Nephron progenitor cell (in vitro differentiated cells): ENCODE data around the gene RBBP6.
A peak's percentile ranks its signal among the peaks of the same experiment; 100 is the strongest.

Source experiments
- DNase-seq: peaks from one replicate; pipeline ENCODE4 v3.0.0; 2021
- H3K27ac Mint-ChIP-seq: 2 replicates; pipeline ENCODE4 v1.8.0; 2021; ENCODE audit warnings: mild to moderate bottlenecking, moderate library complexity, mixed read lengths
- H3K27me3 Mint-ChIP-seq: 2 replicates; pipeline ENCODE4 v1.8.0; 2021; ENCODE audit warnings: mild to moderate bottlenecking, low read depth, mixed read lengths; ENCODE audit not compliant: poor library complexity
- H3K36me3 Mint-ChIP-seq: 2 replicates; pipeline ENCODE4 v1.8.0; 2021; ENCODE audit warnings: low read depth, mixed read lengths
- H3K4me1 Mint-ChIP-seq: 2 replicates; pipeline ENCODE4 v1.8.0; 2021; ENCODE audit warnings: mixed read lengths
- H3K4me3 Mint-ChIP-seq: 2 replicates; pipeline ENCODE4 v1.8.0; 2021; ENCODE audit warnings: mild to moderate bottlenecking, moderate library complexity, mixed read lengths
- H3K9me3 Mint-ChIP-seq: 2 replicates; pipeline ENCODE4 v1.8.0; 2021; ENCODE audit warnings: mild to moderate bottlenecking, moderate library complexity, mixed read lengths
- TF ChIP-seq, protein P1 (sequence below): fragments of 200-600 bp; sonication (generic); IDR thresholded peaks from 2 replicates; pipeline ENCODE4 v1.5.0; 2021; ENCODE audit warnings: antibody characterized with exemption

RBBP6 gene

DNA sequence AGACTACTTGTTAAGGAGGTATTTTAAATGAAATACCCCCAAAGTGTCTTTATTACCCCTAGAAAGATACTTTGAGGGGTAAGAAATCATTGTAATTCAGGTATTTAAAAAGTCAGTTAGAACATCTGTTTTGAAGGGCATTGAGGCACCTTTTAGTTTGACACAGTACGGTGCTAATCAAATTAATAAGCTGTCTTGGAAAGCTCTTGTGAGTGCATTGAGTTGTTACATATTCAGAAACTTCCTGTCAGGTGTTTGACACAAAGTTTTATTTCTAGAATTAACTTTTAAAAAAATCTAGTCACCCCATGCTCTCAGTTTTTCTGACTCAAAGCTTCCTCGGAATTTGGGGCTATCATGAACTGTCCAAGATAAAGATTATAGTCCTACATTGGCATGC is 4.6 kb downstream of the RBBP6 start:
- Mint-ChIP-seq H3K4me3 (no peak overlapping the region), H3K9me3 (no peaks in the 10 kb centered on the region), H3K4me1 (peaks cover 41% of the 10 kb centered on the region), H3K27me3 (no peaks in the 10 kb centered on the region), H3K27ac (no peak overlapping the region), H3K36me3 (peaks cover 63% of the 10 kb centered on the region)
- DNase-seq: no peak
- TF ChIP-seq, protein P1, sequence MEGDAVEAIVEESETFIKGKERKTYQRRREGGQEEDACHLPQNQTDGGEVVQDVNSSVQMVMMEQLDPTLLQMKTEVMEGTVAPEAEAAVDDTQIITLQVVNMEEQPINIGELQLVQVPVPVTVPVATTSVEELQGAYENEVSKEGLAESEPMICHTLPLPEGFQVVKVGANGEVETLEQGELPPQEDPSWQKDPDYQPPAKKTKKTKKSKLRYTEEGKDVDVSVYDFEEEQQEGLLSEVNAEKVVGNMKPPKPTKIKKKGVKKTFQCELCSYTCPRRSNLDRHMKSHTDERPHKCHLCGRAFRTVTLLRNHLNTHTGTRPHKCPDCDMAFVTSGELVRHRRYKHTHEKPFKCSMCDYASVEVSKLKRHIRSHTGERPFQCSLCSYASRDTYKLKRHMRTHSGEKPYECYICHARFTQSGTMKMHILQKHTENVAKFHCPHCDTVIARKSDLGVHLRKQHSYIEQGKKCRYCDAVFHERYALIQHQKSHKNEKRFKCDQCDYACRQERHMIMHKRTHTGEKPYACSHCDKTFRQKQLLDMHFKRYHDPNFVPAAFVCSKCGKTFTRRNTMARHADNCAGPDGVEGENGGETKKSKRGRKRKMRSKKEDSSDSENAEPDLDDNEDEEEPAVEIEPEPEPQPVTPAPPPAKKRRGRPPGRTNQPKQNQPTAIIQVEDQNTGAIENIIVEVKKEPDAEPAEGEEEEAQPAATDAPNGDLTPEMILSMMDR: no peak

DNA sequence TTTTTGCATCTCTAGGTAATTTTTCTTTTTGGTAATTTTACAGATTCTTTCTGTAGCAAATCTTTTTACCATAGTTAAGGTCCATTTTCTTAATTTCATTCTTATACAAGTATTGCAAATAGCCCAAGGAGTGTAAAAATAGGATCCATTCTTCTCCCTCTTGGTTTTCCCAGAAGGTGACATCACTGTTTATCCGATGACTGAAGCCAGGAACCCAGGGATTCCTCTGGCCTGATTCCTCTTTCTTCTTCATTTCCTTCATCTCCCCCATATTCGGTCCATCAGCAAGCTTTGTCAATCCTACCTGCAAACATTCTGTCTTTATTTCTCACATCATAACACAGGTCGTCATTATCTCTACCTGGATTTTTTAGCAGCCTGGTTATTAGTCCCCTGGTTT is 5.3 kb downstream of the RBBP6 start:
- no peak for DNase-seq
- Mint-ChIP-seq H3K9me3 (no peaks in the 10 kb centered on the region), H3K4me1 (peaks cover 41% of the 10 kb centered on the region), H3K27me3 (no peaks in the 10 kb centered on the region), H3K4me3 (peak overlapping the region; percentile 10), H3K36me3 (peaks cover 70% of the 10 kb centered on the region), H3K27ac (no peak overlapping the region)
- TF ChIP-seq, protein P1: no peak

DNA sequence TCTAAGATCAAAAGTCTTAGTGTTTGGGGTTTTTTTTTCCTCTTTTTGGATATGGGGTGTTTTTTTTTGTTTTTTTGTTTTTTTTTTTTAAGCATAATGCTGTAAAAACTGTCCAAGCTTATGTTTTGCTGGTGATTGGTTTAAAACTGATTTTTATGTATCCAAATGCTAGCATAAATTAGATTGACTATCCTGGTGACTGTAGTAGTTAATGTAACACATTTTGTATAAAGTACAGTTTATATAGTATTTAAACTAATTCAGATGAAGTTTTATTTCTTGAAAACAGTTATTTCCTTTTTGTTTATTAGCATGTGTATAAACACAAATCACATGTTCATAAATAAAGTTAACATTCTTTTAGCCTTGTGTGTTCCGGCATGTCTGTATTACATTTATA is 10.9 kb downstream of the RBBP6 start:
- TF ChIP-seq, protein P1: no peak
- no peaks in the 10 kb centered on the region for H3K9me3 Mint-ChIP-seq
- peak overlapping the region; percentile 25 for H3K27ac Mint-ChIP-seq

DNA sequence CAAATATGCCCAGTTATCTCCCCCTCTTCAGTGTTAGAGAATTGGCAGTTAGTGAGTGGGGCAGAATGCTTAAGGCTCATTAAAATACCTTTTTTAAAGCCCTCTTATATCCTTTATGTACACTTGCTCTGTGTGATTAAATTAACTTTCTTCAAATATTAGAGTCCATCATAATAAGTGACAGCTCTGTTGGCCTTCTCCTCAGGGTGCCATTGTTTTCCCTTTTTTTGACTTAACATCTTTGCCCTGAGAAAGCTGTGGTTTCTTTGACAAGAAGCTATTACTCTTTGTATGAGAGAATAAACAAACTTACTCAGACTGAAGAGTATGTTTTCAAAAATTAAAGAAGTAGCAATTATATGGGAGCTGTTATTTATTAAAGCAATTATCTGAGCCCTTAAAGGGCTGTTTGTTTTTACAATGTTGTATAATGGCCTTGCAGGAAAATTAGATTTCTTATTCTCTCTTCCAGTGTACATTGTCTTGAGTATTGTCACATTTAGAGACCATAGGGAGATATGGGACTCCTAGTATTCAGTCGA is 13.4 kb downstream of the RBBP6 start:
- no peak for DNase-seq
- Mint-ChIP-seq H3K4me3 (no peak overlapping the region), H3K27me3 (no peaks in the 10 kb centered on the region), H3K4me1 (no peaks in the 10 kb centered on the region), H3K36me3 (peaks cover 78% of the 10 kb centered on the region), H3K27ac (no peak overlapping the region), H3K9me3 (no peaks in the 10 kb centered on the region)
- TF ChIP-seq, protein P1: no peak

More for the DNA sequence above, 10.9 kb downstream of the RBBP6 start:
- Mint-ChIP-seq H3K36me3 (peaks cover 77% of the 10 kb centered on the region), H3K4me1 (peaks cover 5% of the 10 kb centered on the region), H3K4me3 (no peak overlapping the region), H3K27me3 (no peaks in the 10 kb centered on the region)
- no peak for DNase-seq

DNA sequence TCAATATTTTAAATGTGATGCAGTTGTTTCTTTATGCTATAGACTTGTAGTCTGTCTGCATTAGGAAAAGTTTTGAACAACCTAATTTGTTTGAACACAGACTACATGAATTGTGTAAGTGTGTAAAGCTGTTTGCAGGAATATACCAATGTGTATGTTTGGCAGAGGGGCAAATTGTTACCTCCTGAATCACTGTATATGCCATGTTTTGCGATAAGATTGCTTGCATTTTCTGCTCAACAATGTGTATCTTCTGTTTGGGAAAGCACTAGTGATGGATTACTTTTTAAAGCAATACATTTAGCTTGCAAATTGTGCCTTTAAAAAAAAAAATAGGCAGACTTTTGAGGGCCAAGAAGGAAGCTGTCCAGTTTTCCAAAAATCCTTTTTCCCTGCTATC is 14.6 kb downstream of the RBBP6 start:
- Mint-ChIP-seq H3K27ac (no peak overlapping the region), H3K9me3 (no peaks in the 10 kb centered on the region), H3K27me3 (no peaks in the 10 kb centered on the region), H3K4me3 (no peak overlapping the region), H3K36me3 (peaks cover 81% of the 10 kb centered on the region), H3K4me1 (no peaks in the 10 kb centered on the region)
- TF ChIP-seq, protein P1: no peak
- DNase-seq: no peak

DNA sequence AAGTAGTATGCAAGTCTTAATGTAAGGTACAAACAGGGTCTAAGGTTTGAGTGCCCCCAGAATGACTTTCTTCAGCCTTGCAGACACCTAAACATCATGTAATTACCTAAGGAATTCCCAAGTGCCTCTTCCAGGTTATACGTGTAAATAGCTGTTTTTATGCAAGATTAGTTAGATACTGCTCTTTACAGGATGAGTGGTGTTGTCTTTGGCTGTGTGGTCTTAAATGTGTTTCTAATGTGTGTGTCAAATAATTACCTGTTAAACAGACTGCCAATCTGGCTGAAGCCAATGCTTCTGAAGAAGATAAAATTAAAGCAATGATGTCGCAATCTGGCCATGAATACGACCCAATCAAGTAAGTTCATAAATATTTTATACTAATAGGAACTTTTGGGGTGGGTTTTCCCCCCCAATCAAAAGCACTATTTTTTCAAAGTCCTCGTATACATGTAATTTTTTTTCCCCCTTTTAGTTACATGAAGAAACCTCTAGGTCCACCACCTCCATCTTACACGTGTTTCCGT is 16.0 kb downstream of the RBBP6 start:
- Mint-ChIP-seq H3K27me3 (no peaks in the 10 kb centered on the region), H3K4me3 (no peak overlapping the region), H3K9me3 (no peaks in the 10 kb centered on the region), H3K27ac (no peak overlapping the region), H3K4me1 (no peaks in the 10 kb centered on the region), H3K36me3 (peaks cover 81% of the 10 kb centered on the region)
- TF ChIP-seq, protein P1: no peak
- no peak for DNase-seq
